ENCODE measurements around the gene LRP1B. TPM values are rescaled to one million over a fixed set of nuclear protein-coding genes. Genes with fewer than 3 reads are reported as not detected.

LRP1B gene
- total RNA-seq, 1 experiment from 2014 or later = 0.52 TPM

DNA sequence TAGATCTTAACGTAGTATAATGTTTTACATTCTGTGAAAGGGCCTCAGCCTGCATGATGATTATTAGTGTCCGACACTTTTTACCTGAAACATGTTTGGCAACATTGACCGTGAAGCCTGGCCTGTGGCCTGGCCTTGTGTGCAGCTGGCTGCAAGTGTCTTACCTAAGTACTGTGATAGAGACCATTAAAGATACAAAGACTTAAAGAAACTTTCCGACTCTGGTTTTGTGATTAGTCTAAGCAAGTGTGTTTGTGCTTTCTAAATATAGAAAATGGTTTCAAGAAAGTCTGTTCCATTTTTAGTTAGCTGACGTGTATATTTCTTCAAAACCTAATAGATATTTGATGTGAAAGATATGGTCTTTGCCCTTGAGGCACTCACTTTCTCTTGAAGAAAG is 601.8 kb downstream of the LRP1B start:
- POLR2A ChIA-PET = no interaction called here

DNA sequence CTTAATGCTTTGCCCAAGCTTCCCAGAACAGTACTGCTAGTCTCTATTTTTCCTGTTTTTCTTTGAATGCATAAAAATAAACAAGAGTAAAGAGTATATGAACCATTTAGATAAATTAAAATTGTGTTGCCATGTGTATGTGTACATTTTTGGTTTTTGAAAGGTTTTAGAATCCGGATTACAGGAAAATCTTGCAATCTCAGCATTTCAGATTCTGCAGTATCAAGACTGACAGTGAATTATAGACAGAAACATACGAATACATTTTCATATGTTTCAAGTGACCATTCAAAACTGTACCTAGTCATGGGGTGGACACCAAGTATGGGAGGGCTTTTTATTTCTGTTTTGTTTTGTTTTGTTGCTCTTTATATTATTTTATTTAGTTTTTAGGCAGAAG is 604.1 kb downstream of the LRP1B start:
- no peak overlapping the region; the same call in 1 of the 2 replicates for H3K27ac Mint-ChIP-seq
- ChIA-PET POLR2A (no interaction called here), CTCF (no interaction called here)
- no peak for ATAC-seq
- DNase-seq (ENCODE audit: low spot score) = no peak
- H3K4me1 Mint-ChIP-seq = no peaks in the 10 kb centered on the region
- TF ChIP-seq SOX15 (CRISPR knock-in tag; IDR thresholded peaks at IDR 0.05) (no peak), SP1 (CRISPR knock-in tag; conservative IDR thresholded peaks at IDR 0.05) (no peak), TEAD4 (CRISPR knock-in tag; IDR thresholded peaks at IDR 0.05) (no peak), ZNF263 (CRISPR knock-in tag; IDR thresholded peaks at IDR 0.05; ENCODE audit: low read depth) (no peak)
- no peaks in the 10 kb centered on the region for H3K27me3 Mint-ChIP-seq (ENCODE audit: low read depth)
- H3K9me3 Mint-ChIP-seq = no peaks in the 10 kb centered on the region
- H3K4me3 Mint-ChIP-seq = no peak overlapping the region
- H3K36me3 Mint-ChIP-seq = no peaks in the 10 kb centered on the region

More for the DNA sequence above, 601.8 kb downstream of the LRP1B start:
- no peak for ATAC-seq
- CTCF ChIA-PET = no interaction called here
- Mint-ChIP-seq H3K4me3 (no peak overlapping the region), H3K27me3 (ENCODE audit: low read depth) (no peaks in the 10 kb centered on the region), H3K9me3 (no peaks in the 10 kb centered on the region), H3K27ac (no peak overlapping the region), H3K36me3 (no peaks in the 10 kb centered on the region), H3K4me1 (no peaks in the 10 kb centered on the region)
- TF ChIP-seq, protein P1, sequence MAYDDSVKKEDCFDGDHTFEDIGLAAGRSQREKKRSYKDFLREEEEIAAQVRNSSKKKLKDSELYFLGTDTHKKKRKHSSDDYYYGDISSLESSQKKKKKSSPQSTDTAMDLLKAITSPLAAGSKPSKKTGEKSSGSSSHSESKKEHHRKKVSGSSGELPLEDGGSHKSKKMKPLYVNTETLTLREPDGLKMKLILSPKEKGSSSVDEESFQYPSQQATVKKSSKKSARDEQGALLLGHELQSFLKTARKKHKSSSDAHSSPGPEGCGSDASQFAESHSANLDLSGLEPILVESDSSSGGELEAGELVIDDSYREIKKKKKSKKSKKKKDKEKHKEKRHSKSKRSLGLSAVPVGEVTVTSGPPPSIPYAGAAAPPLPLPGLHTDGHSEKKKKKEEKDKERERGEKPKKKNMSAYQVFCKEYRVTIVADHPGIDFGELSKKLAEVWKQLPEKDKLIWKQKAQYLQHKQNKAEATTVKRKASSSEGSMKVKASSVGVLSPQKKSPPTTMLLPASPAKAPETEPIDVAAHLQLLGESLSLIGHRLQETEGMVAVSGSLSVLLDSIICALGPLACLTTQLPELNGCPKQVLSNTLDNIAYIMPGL (CRISPR knock-in tag; IDR thresholded peaks at IDR 0.05) = no peak
- TF ChIP-seq ZBTB21 (CRISPR knock-in tag; IDR thresholded peaks at IDR 0.05; ENCODE audit: borderline replicate concordance) (no peak), ZNF423 (CRISPR knock-in tag; IDR thresholded peaks at IDR 0.05) (no peak), HMGA2 (CRISPR knock-in tag; IDR thresholded peaks at IDR 0.05) (no peak), OVOL2 (CRISPR knock-in tag; IDR thresholded peaks at IDR 0.05; ENCODE audit: borderline replicate concordance) (no peak)
- DNase-seq (ENCODE audit: low spot score) = no peak

DNA sequence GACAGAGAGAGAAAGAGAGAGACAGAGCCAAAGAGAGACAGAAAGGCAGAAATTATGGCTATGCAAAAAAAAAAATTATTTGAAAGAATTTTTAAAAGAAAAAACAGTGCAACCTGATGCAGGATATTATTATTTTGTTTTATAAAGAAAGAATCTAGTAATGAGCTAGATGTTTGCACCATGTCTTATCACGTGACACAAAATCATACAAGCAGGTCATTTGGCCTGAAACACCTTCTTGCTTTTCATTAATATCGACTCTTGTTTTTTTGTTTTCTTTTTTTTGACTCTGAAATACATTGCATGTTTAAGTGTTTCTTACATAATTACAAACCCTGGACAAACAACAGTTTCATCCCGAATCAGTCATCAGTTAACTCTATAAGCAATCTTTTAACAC is 606.0 kb downstream of the LRP1B start:
- no peak overlapping the region for H3K27ac Mint-ChIP-seq
- no peaks in the 10 kb centered on the region for H3K9me3 Mint-ChIP-seq
- ATAC-seq = no peak
- DNase-seq (ENCODE audit: low spot score) = no peak
- POLR2A ChIA-PET = no interaction called here
- H3K27me3 Mint-ChIP-seq (ENCODE audit: low read depth) = no peaks in the 10 kb centered on the region
- H3K4me3 Mint-ChIP-seq = no peak overlapping the region
- CTCF ChIA-PET = no interaction called here
- no peaks in the 10 kb centered on the region for H3K36me3 Mint-ChIP-seq
- TF ChIP-seq ATF1 (CRISPR knock-in tag; IDR thresholded peaks at IDR 0.05) (no peak), ETV6 (CRISPR knock-in tag; IDR thresholded peaks at IDR 0.05) (no peak), HMGA2 (CRISPR knock-in tag; IDR thresholded peaks at IDR 0.05) (no peak), ZNF423 (CRISPR knock-in tag; IDR thresholded peaks at IDR 0.05) (no peak), CBFB (CRISPR knock-in tag; IDR thresholded peaks at IDR 0.05; ENCODE audit: low read depth) (no peak), PRRX2 (CRISPR knock-in tag; IDR thresholded peaks at IDR 0.05) (no peak), SMAD3 (CRISPR knock-in tag; IDR thresholded peaks at IDR 0.05; ENCODE audit: borderline replicate concordance) (no peak), ZNF121 (CRISPR knock-in tag; IDR thresholded peaks at IDR 0.05) (no peak)
- TF ChIP-seq, protein P2, sequence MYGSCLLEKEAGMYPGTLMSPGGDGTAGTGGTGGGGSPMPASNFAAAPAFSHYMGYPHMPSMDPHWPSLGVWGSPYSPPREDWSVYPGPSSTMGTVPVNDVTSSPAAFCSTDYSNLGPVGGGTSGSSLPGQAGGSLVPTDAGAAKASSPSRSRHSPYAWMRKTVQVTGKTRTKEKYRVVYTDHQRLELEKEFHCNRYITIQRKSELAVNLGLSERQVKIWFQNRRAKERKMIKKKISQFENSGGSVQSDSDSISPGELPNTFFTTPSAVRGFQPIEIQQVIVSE (CRISPR knock-in tag; IDR thresholded peaks at IDR 0.05; ENCODE audit: borderline replicate concordance) = no peak
- TF ChIP-seq, protein P3, sequence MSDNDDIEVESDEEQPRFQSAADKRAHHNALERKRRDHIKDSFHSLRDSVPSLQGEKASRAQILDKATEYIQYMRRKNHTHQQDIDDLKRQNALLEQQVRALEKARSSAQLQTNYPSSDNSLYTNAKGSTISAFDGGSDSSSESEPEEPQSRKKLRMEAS (CRISPR knock-in tag; IDR thresholded peaks at IDR 0.05) = no peak
- TF ChIP-seq, protein P4, sequence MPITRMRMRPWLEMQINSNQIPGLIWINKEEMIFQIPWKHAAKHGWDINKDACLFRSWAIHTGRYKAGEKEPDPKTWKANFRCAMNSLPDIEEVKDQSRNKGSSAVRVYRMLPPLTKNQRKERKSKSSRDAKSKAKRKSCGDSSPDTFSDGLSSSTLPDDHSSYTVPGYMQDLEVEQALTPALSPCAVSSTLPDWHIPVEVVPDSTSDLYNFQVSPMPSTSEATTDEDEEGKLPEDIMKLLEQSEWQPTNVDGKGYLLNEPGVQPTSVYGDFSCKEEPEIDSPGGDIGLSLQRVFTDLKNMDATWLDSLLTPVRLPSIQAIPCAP (CRISPR knock-in tag; IDR thresholded peaks at IDR 0.05) = no peak
- peaks cover 11% of the 10 kb centered on the region for H3K4me1 Mint-ChIP-seq

DNA sequence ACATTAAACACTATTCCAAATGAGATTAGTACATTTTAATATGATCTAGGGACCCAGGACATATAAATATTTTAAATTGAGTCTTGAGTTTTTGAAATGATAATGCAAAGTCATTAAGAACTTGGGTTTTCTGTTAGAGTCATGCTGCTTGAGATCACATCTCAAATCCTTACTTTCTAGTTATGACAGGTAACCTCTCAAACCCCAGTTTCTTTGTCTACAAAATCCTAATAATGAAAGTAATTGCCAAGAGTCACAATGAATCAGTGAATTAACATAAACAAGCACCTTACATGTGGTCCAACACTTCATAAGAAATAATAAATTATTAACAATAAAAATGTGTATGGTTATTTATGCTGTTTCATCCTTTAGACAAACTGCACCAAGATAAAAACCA is 607.6 kb downstream of the LRP1B start:
- Mint-ChIP-seq H3K9me3 (no peaks in the 10 kb centered on the region), H3K36me3 (no peaks in the 10 kb centered on the region), H3K27me3 (ENCODE audit: low read depth) (no peaks in the 10 kb centered on the region), H3K4me1 (peaks cover 22% of the 10 kb centered on the region), H3K4me3 (no peak overlapping the region), H3K27ac (no peak overlapping the region)
- DNase-seq (ENCODE audit: low spot score) (no peak), ATAC-seq (no peak)
- CTCF ChIA-PET = no interaction called here
- POLR2A ChIA-PET = no interaction called here
- no peak for TF ChIP-seq SMAD3 (CRISPR knock-in tag; IDR thresholded peaks at IDR 0.05; ENCODE audit: borderline replicate concordance)
- TF ChIP-seq TEAD1 (CRISPR knock-in tag; IDR thresholded peaks at IDR 0.05) = no peak
- TF ChIP-seq, protein P5, sequence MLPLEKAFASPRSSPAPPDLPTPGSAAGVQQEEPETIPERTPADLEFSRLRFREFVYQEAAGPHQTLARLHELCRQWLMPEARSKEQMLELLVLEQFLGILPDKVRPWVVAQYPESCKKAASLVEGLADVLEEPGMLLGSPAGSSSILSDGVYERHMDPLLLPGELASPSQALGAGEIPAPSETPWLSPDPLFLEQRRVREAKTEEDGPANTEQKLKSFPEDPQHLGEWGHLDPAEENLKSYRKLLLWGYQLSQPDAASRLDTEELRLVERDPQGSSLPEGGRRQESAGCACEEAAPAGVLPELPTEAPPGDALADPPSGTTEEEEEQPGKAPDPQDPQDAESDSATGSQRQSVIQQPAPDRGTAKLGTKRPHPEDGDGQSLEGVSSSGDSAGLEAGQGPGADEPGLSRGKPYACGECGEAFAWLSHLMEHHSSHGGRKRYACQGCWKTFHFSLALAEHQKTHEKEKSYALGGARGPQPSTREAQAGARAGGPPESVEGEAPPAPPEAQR (CRISPR knock-in tag; IDR thresholded peaks at IDR 0.05) = no peak
- TF ChIP-seq, protein P6, sequence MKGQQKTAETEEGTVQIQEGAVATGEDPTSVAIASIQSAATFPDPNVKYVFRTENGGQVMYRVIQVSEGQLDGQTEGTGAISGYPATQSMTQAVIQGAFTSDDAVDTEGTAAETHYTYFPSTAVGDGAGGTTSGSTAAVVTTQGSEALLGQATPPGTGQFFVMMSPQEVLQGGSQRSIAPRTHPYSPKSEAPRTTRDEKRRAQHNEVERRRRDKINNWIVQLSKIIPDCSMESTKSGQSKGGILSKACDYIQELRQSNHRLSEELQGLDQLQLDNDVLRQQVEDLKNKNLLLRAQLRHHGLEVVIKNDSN (CRISPR knock-in tag; IDR thresholded peaks at IDR 0.05) = no peak
- TF ChIP-seq ZNF263 (CRISPR knock-in tag; IDR thresholded peaks at IDR 0.05; ENCODE audit: low read depth) = no peak
- no peak for TF ChIP-seq SMAD4 (CRISPR knock-in tag; IDR thresholded peaks at IDR 0.05)

All from WTC11 (cell line).